SK-N-MC (cell line): Measurements from ENCODE around the gene FAM229A.

Experiments
- DNase-seq: peaks from one replicate; pipeline ENCODE4 v3.0.0-alpha.2; 2011; ENCODE audit warnings: low read depth, low spot score
- H3K27ac ChIP-seq: fragments of 200-600 bp; sonication (generic); 2 replicates; pipeline ENCODE4 v1.5.1; 2016; ENCODE audit warnings: mixed run types
- H3K36me3 ChIP-seq: fragments of 200-600 bp; sonication (generic); 2 replicates; pipeline ENCODE4 v1.6.1; 2017; ENCODE audit warnings: antibody characterized with exemption, low read length, mixed read lengths; ENCODE audit not compliant: insufficient read depth
- H3K4me3 ChIP-seq: fragments of 200-600 bp; sonication (generic); 2 replicates; pipeline ENCODE4 v1.5.1; 2016
- H3K9ac ChIP-seq: fragments of 200-600 bp; sonication (generic); 2 replicates; pipeline ENCODE4 v1.8.0; 2017; ENCODE audit warnings: mixed run types, mixed read lengths; ENCODE audit not compliant: insufficient read length
- H3K9me3 ChIP-seq: fragments of 200-600 bp; sonication (generic); 2 replicates; pipeline ENCODE4 v1.6.1; 2017; ENCODE audit warnings: low read depth, mild to moderate bottlenecking, antibody characterized with exemption, low read length, moderate library complexity, mixed read lengths
- EZH2 ChIP-seq: fragments of 200-600 bp; sonication (generic); IDR thresholded peaks from one replicate; pipeline ENCODE4 v1.6.1; 2017; ENCODE audit warnings: antibody characterized with exemption
- FOXP2 ChIP-seq: optimal IDR thresholded peaks from 2 replicates; pipeline ENCODE3; 2011; ENCODE audit warnings: mild to moderate bottlenecking, moderate library complexity; ENCODE audit not compliant: insufficient read depth; ENCODE audit errors: extremely low read length, control extremely low read depth
- POLR2AphosphoS5 ChIP-seq: IDR thresholded peaks from 2 replicates; pipeline ENCODE4 v1.6.1; 2012; ENCODE audit warnings: mild to moderate bottlenecking, low read depth, low read length, borderline replicate concordance

Gene FAM229A

GRCh38 chr1:32394890-32395432 lies 32.7 kb upstream of the FAM229A start:
- no peaks in the 10 kb centered on the region for H3K9me3 ChIP-seq
- peak overlapping the region; percentile 57; the same call in 1 of the 2 replicates for H3K27ac ChIP-seq
- peaks cover 11% of the 10 kb centered on the region for H3K36me3 ChIP-seq
- H3K9ac ChIP-seq, result peak overlapping the region; percentile 81
- H3K4me3 ChIP-seq, result peak overlapping the region; percentile 97
- DNase-seq, result no peak
- TF ChIP-seq EZH2 (no peak), FOXP2 (no peak), POLR2AphosphoS5 (no peak)

DNA sequence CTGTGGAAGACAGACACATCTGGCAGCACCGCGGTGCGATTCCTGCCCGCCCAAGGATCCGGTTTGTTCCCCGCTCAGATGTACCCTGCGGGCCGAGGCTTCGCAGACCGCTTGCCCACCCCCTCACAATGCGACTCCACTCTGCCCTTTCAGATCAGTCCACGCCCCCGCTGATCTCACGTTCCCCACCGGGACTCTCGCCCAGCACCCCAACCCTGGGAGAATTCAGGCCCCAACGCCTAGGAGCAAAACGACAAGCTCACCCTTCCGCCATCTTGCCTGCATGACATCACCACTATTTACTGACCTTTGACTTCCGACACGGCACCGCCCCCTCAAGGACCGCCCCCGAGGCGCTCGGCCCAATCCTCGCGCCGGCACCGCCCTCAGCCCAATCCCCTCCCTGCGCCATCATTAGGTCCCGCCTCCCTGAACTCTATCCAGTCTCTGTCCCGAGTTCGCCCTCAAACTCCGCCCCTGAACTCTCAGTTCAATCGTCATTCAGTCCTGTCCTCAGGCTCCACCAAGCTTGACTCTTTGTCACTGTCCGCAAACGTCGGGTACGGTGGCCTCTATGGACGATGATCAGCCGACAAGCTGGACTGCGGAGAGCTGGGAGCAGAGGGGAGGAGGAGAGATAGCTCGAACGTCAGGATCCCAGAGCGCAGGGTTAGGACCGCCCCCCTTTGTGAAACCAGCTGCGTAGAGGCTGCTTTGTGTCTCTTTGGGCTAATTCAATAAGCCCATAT lies 32.0 kb upstream of the FAM229A start, which contains the start of gene BSDC1:
TSS of gene BSDC1 (minus strand) at position 301 of the 749 bp plus-strand sequence. CDS start at position 274, 27 bp downstream.
- H3K4me3 ChIP-seq, result peak within 1 kb of the TSS; percentile 97
- peak; percentile 97 for TF ChIP-seq POLR2AphosphoS5
- TF ChIP-seq FOXP2, result peak; percentile 80
- no peak for TF ChIP-seq EZH2
- H3K9me3 ChIP-seq, result no peaks in the 10 kb centered on the region
- peak within 1 kb of the TSS; percentile 93 for H3K9ac ChIP-seq
- peak within 1 kb of the TSS; percentile 65; the same call in 1 of the 2 replicates for H3K27ac ChIP-seq
- DNase-seq, result peak; percentile 57
- H3K36me3 ChIP-seq, result peaks cover 13% of the 10 kb centered on the region

DNA sequence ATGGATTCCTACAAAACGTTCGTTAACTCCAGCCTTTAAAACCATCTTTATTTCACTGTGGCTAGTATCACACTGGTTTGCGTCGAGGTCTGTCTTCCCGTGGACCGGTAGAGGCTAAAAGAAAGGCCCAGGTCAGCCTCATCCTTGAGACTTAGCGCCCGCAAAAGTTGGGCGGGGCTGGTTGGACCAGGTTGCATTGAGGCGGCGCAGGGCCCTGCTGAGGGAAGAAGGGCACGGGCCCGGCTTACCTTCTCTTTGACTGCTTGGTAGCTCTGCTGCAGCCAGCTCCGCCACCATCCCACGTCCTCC lies 31.5 kb upstream of the FAM229A start:
- TF ChIP-seq POLR2AphosphoS5 (no peak), FOXP2 (no peak), EZH2 (no peak)
- H3K9me3 ChIP-seq, result no peaks in the 10 kb centered on the region
- peak overlapping the region; percentile 97 for H3K4me3 ChIP-seq
- H3K27ac ChIP-seq, result peak overlapping the region; percentile 65; the same call in 1 of the 2 replicates
- H3K36me3 ChIP-seq, result peaks cover 13% of the 10 kb centered on the region
- no peak for DNase-seq
- H3K9ac ChIP-seq, result peak overlapping the region; percentile 93

GRCh38 chr1:32393136-32393535 lies 30.9 kb upstream of the FAM229A start:
- peak overlapping the region; percentile 93 for H3K9ac ChIP-seq
- H3K27ac ChIP-seq, result no peak overlapping the region
- no peak for TF ChIP-seq FOXP2
- no peak for TF ChIP-seq POLR2AphosphoS5
- TF ChIP-seq EZH2, result no peak
- peaks cover 13% of the 10 kb centered on the region for H3K36me3 ChIP-seq
- H3K9me3 ChIP-seq, result no peaks in the 10 kb centered on the region
- H3K4me3 ChIP-seq, result peak overlapping the region; percentile 97
- no peak for DNase-seq

- Histone ChIP-seq H3K4me3 (no peak overlapping the region), H3K36me3 (peaks cover 13% of the 10 kb centered on the region), H3K9me3 (no peaks in the 10 kb centered on the region), H3K9ac (no peak overlapping the region), H3K27ac (no peak overlapping the region)
- no peak for DNase-seq
- TF ChIP-seq FOXP2 (no peak), EZH2 (no peak), POLR2AphosphoS5 (no peak)
These were observed 30.0 kb upstream of the FAM229A start for GRCh38 chr1:32392325-32392724.

DNA sequence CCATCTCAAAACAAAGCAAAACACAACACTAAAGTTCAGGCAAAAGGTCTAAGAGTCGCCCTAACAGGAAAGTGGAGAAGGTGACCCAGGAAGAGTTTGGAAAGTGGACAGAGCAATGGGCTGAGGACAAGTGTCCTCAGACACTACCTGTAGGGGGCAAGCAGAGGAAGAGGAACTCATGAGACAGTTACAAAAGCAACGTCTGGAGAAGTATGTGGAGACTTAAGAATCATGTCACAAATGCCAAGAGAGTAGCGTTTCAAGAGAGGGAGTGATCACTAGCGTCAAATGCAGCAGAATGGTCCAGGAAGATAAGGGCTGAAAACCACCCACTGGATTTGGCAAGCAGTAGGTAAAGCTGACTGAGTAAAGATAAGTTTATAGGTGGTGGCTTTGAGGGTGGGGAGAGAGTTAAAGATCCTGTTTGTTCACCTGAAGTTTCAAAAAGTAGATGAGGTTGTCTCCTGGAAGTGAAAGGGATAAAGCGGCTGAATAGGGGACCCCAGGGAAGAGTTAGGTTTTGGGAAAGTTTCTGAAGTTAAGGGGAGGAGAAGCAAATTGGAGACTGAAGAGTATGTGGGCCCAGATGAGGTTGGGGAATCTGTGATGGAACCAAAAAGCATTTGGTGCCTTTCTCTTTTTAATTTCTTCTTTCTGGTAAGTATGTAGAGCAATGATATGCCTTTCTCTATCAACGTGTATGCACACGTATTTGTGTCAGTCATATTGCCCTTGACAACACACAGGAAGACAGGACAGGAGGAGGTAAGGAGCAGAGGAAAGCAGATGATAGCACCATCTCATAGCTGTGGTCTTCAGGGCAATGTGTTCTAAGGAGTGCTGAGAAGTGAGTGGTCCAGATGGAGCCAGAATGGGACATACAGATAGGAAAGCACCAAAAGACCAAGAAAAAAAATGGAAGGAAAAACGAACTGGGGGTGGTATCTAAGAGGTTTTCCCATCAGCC lies 28.9 kb upstream of the FAM229A start:
- no peak overlapping the region for H3K9ac ChIP-seq
- H3K36me3 ChIP-seq, result peaks cover 21% of the 10 kb centered on the region
- no peak for TF ChIP-seq EZH2
- TF ChIP-seq FOXP2, result no peak
- no peak for TF ChIP-seq POLR2AphosphoS5
- DNase-seq, result no peak
- no peaks in the 10 kb centered on the region for H3K9me3 ChIP-seq
- no peak overlapping the region for H3K4me3 ChIP-seq
- no peak overlapping the region for H3K27ac ChIP-seq

GRCh38 chr1:32388641-32389040 lies 26.4 kb upstream of the FAM229A start:
- H3K36me3 ChIP-seq, result peaks cover 36% of the 10 kb centered on the region
- no peak for TF ChIP-seq POLR2AphosphoS5
- TF ChIP-seq FOXP2, result no peak
- no peak for TF ChIP-seq EZH2
- DNase-seq, result no peak

DNA sequence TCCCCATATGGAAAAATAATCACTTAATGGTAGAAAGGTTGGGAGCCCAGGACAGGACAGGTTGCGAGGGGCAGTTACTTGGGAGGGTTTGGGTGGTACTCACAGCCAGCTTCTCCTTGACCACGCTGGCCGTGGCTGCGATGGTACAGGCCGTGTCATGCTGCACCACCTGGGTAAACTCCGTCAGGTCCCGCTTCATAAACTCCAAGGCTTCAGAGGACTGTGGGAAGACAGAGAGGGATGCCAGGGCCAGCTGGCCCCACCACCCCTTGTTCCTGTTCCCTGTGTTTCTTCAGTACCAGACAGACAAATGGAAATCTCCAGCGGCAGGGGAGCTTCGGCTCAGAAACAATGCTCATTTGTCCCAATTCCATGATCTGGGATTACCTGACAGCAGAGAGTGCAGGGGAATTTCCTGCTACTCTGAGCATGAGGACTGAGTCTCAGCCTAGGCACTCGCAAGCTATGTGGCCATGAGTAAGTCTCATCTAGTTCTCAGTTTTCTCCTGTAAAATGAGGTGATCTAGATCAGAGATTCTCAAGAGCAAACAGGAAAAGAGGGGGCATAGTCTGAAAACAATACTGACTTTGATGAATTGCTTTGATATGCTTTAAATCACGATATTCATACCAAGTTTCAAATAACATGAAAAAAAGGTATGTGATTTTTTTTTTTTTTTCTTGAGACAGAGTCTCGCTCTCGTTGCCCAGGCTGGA lies 24.5 kb upstream of the FAM229A start:
- no peak overlapping the region for H3K4me3 ChIP-seq
- no peak for TF ChIP-seq FOXP2
- no peak for TF ChIP-seq EZH2
- no peak for TF ChIP-seq POLR2AphosphoS5
- no peaks in the 10 kb centered on the region for H3K9me3 ChIP-seq
- DNase-seq, result no peak
- H3K9ac ChIP-seq, result no peak overlapping the region
- peaks cover 50% of the 10 kb centered on the region for H3K36me3 ChIP-seq
- no peak overlapping the region for H3K27ac ChIP-seq

More at GRCh38 chr1:32388641-32389040, 26.4 kb upstream of the FAM229A start:
- Histone ChIP-seq H3K9me3 (no peaks in the 10 kb centered on the region), H3K27ac (no peak overlapping the region), H3K4me3 (no peak overlapping the region), H3K9ac (no peak overlapping the region)
